ENCODE results near the gene ZNF24.

- TF ChIP-seq CTCF (IDR thresholded peaks at IDR 0.05; ENCODE audit: low read length) (peak; percentile 80), EZH2phosphoT487 (IDR thresholded peaks at IDR 0.05; ENCODE audit: low read length) (no peak)
Measured at GRCh38 chr18:35355140-35355618, 11.0 kb upstream of the ZNF24 start.

Data from MM.1S (cell line).